Uterus (tissue), 2 donors: ENCODE data around the gene SLC12A6.

ENCODE experiments used
- POLR2A ChIP-seq, 2 donors: fragments of 450-650 bp; IDR thresholded peaks; one replicate each; pipeline ENCODE4 v1.6.1; 2016; ENCODE audit warnings: antibody characterized with exemption in 2 of 2, mild to moderate bottlenecking in 1 of 2, moderate library complexity in 1 of 2
- TF ChIP-seq, protein P1 (sequence below), 4 experiments: fragments of 200-600 bp in 2 of 4; fragments of 450-650 bp in 2 of 4; sonication (generic) in 2 of 4; IDR thresholded peaks; one replicate each; pipeline ENCODE4 v1.5.1; 2016 to 2019; ENCODE audit warnings: antibody characterized with exemption in 4 of 4, mild to moderate bottlenecking in 2 of 4, moderate library complexity in 1 of 4

DNA sequence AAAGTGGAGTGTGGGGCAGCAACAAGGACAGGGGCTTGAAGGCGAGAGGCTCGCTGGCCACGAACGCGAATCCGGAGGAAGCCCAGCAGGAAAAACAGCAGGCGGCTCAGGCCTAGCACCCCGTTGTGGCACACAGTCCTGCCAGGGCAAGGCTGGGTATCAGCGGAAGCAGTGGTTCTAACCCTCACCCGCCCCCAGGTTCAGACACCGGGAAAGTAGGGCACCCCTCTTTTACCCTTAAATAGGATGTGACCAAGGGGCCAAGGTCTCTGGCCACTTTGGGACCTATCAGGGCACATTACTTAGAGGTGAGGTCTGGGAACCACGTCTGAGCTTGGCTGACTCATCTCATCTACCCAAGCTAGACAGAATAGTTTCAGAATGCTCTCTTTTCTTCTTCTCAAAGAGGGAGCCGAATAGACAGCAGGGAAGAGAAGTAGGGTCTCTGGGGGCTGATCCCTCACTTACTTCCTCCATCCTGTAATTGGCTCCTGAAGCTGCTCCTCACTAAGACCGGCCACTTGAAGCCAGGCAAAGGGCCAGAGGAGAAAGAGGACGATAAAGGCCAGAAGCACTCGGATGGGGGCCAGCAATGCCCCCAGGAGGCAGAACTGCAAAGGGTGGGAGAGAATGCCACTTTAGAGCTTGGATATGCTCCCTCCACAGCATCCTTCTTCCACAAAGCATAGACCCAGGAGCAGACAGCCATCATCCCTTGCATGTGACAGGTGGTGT is 27.7 kb upstream of the SLC12A6 start:
- TF ChIP-seq POLR2A (IDR thresholded peaks at IDR 0.05) = no peak
- TF ChIP-seq, protein P1, sequence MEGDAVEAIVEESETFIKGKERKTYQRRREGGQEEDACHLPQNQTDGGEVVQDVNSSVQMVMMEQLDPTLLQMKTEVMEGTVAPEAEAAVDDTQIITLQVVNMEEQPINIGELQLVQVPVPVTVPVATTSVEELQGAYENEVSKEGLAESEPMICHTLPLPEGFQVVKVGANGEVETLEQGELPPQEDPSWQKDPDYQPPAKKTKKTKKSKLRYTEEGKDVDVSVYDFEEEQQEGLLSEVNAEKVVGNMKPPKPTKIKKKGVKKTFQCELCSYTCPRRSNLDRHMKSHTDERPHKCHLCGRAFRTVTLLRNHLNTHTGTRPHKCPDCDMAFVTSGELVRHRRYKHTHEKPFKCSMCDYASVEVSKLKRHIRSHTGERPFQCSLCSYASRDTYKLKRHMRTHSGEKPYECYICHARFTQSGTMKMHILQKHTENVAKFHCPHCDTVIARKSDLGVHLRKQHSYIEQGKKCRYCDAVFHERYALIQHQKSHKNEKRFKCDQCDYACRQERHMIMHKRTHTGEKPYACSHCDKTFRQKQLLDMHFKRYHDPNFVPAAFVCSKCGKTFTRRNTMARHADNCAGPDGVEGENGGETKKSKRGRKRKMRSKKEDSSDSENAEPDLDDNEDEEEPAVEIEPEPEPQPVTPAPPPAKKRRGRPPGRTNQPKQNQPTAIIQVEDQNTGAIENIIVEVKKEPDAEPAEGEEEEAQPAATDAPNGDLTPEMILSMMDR (IDR thresholded peaks at IDR 0.05) = no peak
